Fibroblast of lung (primary cell): ENCODE measurements around the gene WDFY2. TPM values are rescaled to one million over a fixed set of nuclear protein-coding genes. Genes with fewer than 3 reads are reported as not detected.
A peak's percentile ranks its signal among the peaks of the same experiment; 100 is the strongest.

Source experiments
- DNase-seq, 2 donors: peaks; one replicate each; pipeline versions ENCODE4 v3.0.0 to v3.0.0-alpha.2; 2010; ENCODE audit warnings: low read depth in 2 of 2
- H2AFZ ChIP-seq: 2 replicates; pipeline ENCODE4 v1.5.1; 2012; ENCODE audit warnings: low read length, control low read depth, inconsistent platforms
- H3K27ac ChIP-seq: 2 replicates; pipeline ENCODE4 v1.5.1; 2011; ENCODE audit warnings: low read length, control low read depth; ENCODE audit not compliant: insufficient read depth
- H3K27me3 ChIP-seq: 2 replicates; pipeline ENCODE4 v1.5.1; 2011; ENCODE audit warnings: mild to moderate bottlenecking, low read length; ENCODE audit not compliant: control insufficient read depth, insufficient read depth
- H3K36me3 ChIP-seq: 2 replicates; pipeline ENCODE4 v1.5.1; 2011; ENCODE audit warnings: low read length; ENCODE audit not compliant: control insufficient read depth, insufficient read depth
- H3K4me1 ChIP-seq: 2 replicates; pipeline ENCODE4 v1.5.1; 2011; ENCODE audit warnings: low read length; ENCODE audit not compliant: control insufficient read depth, insufficient read depth; ENCODE audit errors: extremely low read depth
- H3K4me2 ChIP-seq: 2 replicates; pipeline ENCODE4 v1.5.1; 2011; ENCODE audit warnings: low read length, control low read depth; ENCODE audit not compliant: insufficient read depth; ENCODE audit errors: extremely low read depth
- H3K4me3 ChIP-seq, 4 experiments: fragments of 200-600 bp in 1 of 4; sonication (generic) in 1 of 4; replicated peaks in 1 of 4; 2 replicates each; pipeline ENCODE4 v1.5.1; 2011 to 2016; ENCODE audit warnings: low read length in 4 of 4, low read depth in 3 of 4, mild to moderate bottlenecking in 3 of 4, control low read depth in 2 of 4, inconsistent platforms in 1 of 4, mixed read lengths in 1 of 4; ENCODE audit not compliant: insufficient read depth in 1 of 4; ENCODE audit errors: control extremely low read depth in 1 of 4
- H3K79me2 ChIP-seq: 2 replicates; pipeline ENCODE4 v1.5.1; 2012; ENCODE audit warnings: mild to moderate bottlenecking, low read length, inconsistent platforms; ENCODE audit not compliant: control insufficient read depth, insufficient read depth
- H3K9ac ChIP-seq: 2 replicates; pipeline ENCODE4 v1.5.1; 2011; ENCODE audit warnings: mild to moderate bottlenecking, low read length, control low read depth; ENCODE audit not compliant: insufficient read depth
- H3K9me3 ChIP-seq: 2 replicates; pipeline ENCODE4 v1.5.1; 2012; ENCODE audit warnings: low read depth, low read length; ENCODE audit not compliant: control insufficient read depth, insufficient read depth
- H4K20me1 ChIP-seq: 2 replicates; pipeline ENCODE4 v1.5.1; 2011; ENCODE audit warnings: low read length; ENCODE audit not compliant: control insufficient read depth, insufficient read depth; ENCODE audit errors: extremely low read depth
- CTCF ChIP-seq, 2 donors: IDR thresholded peaks in 1 of 2; conservative IDR thresholded peaks in 1 of 2; 1 replicate in 1 of 2; 2 replicates in 1 of 2; pipeline ENCODE4 v1.5.1; 2011 to 2012; ENCODE audit warnings: low read length in 2 of 2, control low read depth in 1 of 2, inconsistent platforms in 1 of 2, low read depth in 1 of 2, mild to moderate bottlenecking in 1 of 2
- EZH2 ChIP-seq: IDR thresholded peaks from 2 replicates; pipeline ENCODE4 v1.5.1; 2012; ENCODE audit warnings: low read length, control low read depth, mild to moderate bottlenecking; ENCODE audit errors: missing control alignments
- polyA plus RNA-seq, 2 donors: library from polyadenylated mRNA; depleted of rRNA in 1 of 2; stranded (reverse) in 1 of 2; unstranded in 1 of 2; fragments of >200 nt; gene quantifications; 2 replicates each; pipeline ENCODE4 v1.2.1, GENCODE V29; 2011 to 2012; ENCODE audit warnings: missing spikeins in 1 of 2
- total RNA-seq: library from RNA; depleted of rRNA; stranded (reverse); fragments of >200 nt; gene quantifications from 2 replicates; pipeline ENCODE4 v1.2.1, GENCODE V29; 2014

WDFY2 gene
- total and polyA plus RNA-seq, 2 donors (not counting 1 experiment from before 2014, with no cell fraction given), result 4.9 to 9.2 TPM

- no peak for TF ChIP-seq CTCF (conservative IDR thresholded peaks at IDR 0.05 in 1 of 2, IDR thresholded peaks at IDR 0.05 in 1 of 2; ENCODE audit: low read depth in 1 of 2, low read length in 2 of 2)
- TF ChIP-seq EZH2, result no peak
- no peak overlapping the region for H3K27ac ChIP-seq
- DNase-seq, result no peak
- no peaks in the 10 kb centered on the region for H3K9me3 ChIP-seq
- H3K4me3 ChIP-seq, result no peak overlapping the region
- H3K4me2 ChIP-seq, result no peak overlapping the region
- H3K36me3 ChIP-seq, result no peaks in the 10 kb centered on the region
- H4K20me1 ChIP-seq, result no peaks in the 10 kb centered on the region
- no peaks in the 10 kb centered on the region for H3K4me1 ChIP-seq
- no peaks in the 10 kb centered on the region for H3K27me3 ChIP-seq
- no peaks in the 10 kb centered on the region for H3K79me2 ChIP-seq
- H2AFZ ChIP-seq, result no peak overlapping the region
- no peak overlapping the region for H3K9ac ChIP-seq
Observed at GRCh38 chr13:51682686-51683085, 98.4 kb downstream of the WDFY2 start.

GRCh38 chr13:51683597-51683996 lies 99.3 kb downstream of the WDFY2 start:
- Histone ChIP-seq H3K4me1 (no peaks in the 10 kb centered on the region), H3K9ac (no peak overlapping the region), H3K4me2 (peak overlapping the region; percentile 9), H3K36me3 (no peaks in the 10 kb centered on the region), H3K27me3 (no peaks in the 10 kb centered on the region), H3K79me2 (no peaks in the 10 kb centered on the region), H3K27ac (no peak overlapping the region), H3K4me3 (no peak overlapping the region), H2AFZ (no peak overlapping the region), H4K20me1 (no peaks in the 10 kb centered on the region), H3K9me3 (no peaks in the 10 kb centered on the region)
- DNase-seq, result no peak
- TF ChIP-seq CTCF (conservative IDR thresholded peaks at IDR 0.05 in 1 of 2, IDR thresholded peaks at IDR 0.05 in 1 of 2; ENCODE audit: low read depth in 1 of 2, low read length in 2 of 2), result no peak

- Histone ChIP-seq H3K36me3 (no peaks in the 10 kb centered on the region), H3K27me3 (no peaks in the 10 kb centered on the region), H2AFZ (no peak overlapping the region), H3K4me3 (no peak overlapping the region), H3K9me3 (no peaks in the 10 kb centered on the region), H3K79me2 (no peaks in the 10 kb centered on the region), H4K20me1 (no peaks in the 10 kb centered on the region), H3K9ac (no peak overlapping the region), H3K4me2 (peak overlapping the region; percentile 9), H3K4me1 (no peaks in the 10 kb centered on the region), H3K27ac (no peak overlapping the region)
- TF ChIP-seq EZH2 (no peak), CTCF (conservative IDR thresholded peaks at IDR 0.05 in 1 of 2, IDR thresholded peaks at IDR 0.05 in 1 of 2; ENCODE audit: low read depth in 1 of 2, low read length in 2 of 2) (no peak)
- DNase-seq, result peak in 1 of 2 donors; percentile 68
Observed at GRCh38 chr13:51684076-51684475, 99.8 kb downstream of the WDFY2 start.
